ENCODE data around the gene CLCN7. TPM values are rescaled to one million over a fixed set of nuclear protein-coding genes. Genes with fewer than 3 reads are reported as not detected.

CLCN7 gene
- total and polyA plus RNA-seq, 2 donors (not counting 3 experiments of a cell fraction or from before 2014, with no cell fraction given): 59.8 to 94.9 TPM

DNA sequence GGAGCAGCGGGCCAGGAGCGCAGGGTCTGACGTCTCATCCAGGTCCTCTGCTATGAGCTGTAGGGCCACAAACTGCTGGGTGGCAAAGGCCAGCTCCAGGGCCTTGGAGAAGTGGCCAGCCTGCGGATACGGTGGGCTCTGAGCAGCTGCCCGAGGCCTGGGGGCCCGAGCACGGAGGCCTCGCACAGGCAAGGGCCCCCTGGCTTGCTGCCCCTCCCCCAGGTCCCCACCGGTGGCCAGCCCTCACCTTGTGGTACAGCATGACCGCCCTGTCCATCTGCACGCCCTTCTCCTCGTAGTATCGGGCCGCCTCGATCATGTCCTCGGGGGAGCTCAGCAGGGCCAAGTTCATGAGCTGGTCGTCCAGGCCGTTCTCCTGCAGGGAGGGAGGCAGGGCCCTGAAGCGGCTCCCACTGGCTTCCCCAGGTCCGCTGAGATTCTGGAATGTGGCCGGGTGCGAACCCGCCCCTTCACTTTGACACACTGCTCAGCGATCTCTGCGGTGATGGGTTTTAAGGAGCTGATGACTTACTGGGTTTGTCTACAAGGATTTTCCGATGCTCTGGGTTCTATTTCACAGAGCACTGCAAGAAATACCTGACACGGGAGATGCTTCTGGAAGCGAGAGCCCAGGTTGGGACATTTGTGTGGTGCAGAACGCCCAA, 48.9 kb upstream of the CLCN7 start:
- TF ChIP-seq, protein P1, sequence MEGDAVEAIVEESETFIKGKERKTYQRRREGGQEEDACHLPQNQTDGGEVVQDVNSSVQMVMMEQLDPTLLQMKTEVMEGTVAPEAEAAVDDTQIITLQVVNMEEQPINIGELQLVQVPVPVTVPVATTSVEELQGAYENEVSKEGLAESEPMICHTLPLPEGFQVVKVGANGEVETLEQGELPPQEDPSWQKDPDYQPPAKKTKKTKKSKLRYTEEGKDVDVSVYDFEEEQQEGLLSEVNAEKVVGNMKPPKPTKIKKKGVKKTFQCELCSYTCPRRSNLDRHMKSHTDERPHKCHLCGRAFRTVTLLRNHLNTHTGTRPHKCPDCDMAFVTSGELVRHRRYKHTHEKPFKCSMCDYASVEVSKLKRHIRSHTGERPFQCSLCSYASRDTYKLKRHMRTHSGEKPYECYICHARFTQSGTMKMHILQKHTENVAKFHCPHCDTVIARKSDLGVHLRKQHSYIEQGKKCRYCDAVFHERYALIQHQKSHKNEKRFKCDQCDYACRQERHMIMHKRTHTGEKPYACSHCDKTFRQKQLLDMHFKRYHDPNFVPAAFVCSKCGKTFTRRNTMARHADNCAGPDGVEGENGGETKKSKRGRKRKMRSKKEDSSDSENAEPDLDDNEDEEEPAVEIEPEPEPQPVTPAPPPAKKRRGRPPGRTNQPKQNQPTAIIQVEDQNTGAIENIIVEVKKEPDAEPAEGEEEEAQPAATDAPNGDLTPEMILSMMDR (IDR thresholded peaks at IDR 0.05; ENCODE audit: extremely low read depth in 1 of 2, insufficient read depth in 1 of 2, low read depth in 1 of 2, low read length in 2 of 2): no peak
- TF ChIP-seq JUN (IDR thresholded peaks at IDR 0.05; ENCODE audit: borderline replicate concordance, insufficient read depth, insufficient read length, low read depth): no peak
- TF ChIP-seq GATA2 (IDR thresholded peaks at IDR 0.05; ENCODE audit: insufficient read depth, insufficient read length, low read depth, low read length): no peak
- no peak for TF ChIP-seq MYC (IDR thresholded peaks at IDR 0.05; ENCODE audit: low read depth, low read length)
- TF ChIP-seq EZH2 (IDR thresholded peaks at IDR 0.05; ENCODE audit: borderline replicate concordance, low read depth, low read length, severe bottlenecking): no peak
- TF ChIP-seq POLR2AphosphoS5 (IDR thresholded peaks at IDR 0.05; ENCODE audit: insufficient read depth, low read depth, low read length): no peak
- TF ChIP-seq POLR2A (IDR thresholded peaks at IDR 0.05; ENCODE audit: low read depth, low read length): no peak
- TF ChIP-seq, protein P2, sequence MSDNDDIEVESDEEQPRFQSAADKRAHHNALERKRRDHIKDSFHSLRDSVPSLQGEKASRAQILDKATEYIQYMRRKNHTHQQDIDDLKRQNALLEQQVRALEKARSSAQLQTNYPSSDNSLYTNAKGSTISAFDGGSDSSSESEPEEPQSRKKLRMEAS (IDR thresholded peaks at IDR 0.05; ENCODE audit: insufficient read depth, insufficient read length): no peak
- no peak for TF ChIP-seq FOS (IDR thresholded peaks at IDR 0.05; ENCODE audit: borderline replicate concordance, insufficient read depth, low read length)
- intact Hi-C loops (cut with micrococcal nuclease): no loop called here
- no peaks in the 10 kb centered on the region for H3K79me2 ChIP-seq (ENCODE audit: control insufficient read depth, insufficient read depth, low read length)
- H2AFZ ChIP-seq (ENCODE audit: low read depth, low read length): no peak overlapping the region
- H3K4me1 ChIP-seq (ENCODE audit: control insufficient read depth, extremely low read depth, insufficient read depth, low read length): peaks cover 14% of the 10 kb centered on the region
- no peaks in the 10 kb centered on the region for H3K9me3 ChIP-seq (replicated peaks; ENCODE audit: control insufficient read depth, insufficient read depth, low read length)
- dilution Hi-C loops (cut with MboI; ENCODE audit: extremely low pct_ligation_motif_present, low sequenced_read_pairs): no loop called here
- CTCF ChIA-PET: interaction anchor here (1.5 to 3.7 kb wide), 2 partner anchors 11 to 15 kb away, joined by 4 to 12 read pairs; no protein-coding TSS in a partner anchor
- no peak overlapping the region for H3K9ac ChIP-seq (replicated peaks; ENCODE audit: extremely low read depth, insufficient read depth, low read length)
- H3K4me2 ChIP-seq (ENCODE audit: insufficient read depth, low read length): no peak overlapping the region
- H3K9me1 ChIP-seq (replicated peaks; ENCODE audit: control insufficient read depth, extremely low read depth, insufficient read depth, low read length): no peaks in the 10 kb centered on the region
- no peak overlapping the region for H3K27ac ChIP-seq (ENCODE audit: insufficient read depth, low read depth, low read length)
- DNase-seq (ENCODE audit: low read depth, low spot score): no peak
- FAIRE-seq: no peak
- H3K27me3 ChIP-seq (ENCODE audit: control insufficient read depth in 2 of 2, insufficient read depth in 2 of 2, low read length in 2 of 2): no peaks in the 10 kb centered on the region
- POLR2A ChIA-PET: no interaction called here
- no peaks in the 10 kb centered on the region for H3K36me3 ChIP-seq (ENCODE audit: control insufficient read depth in 2 of 2, extremely low read depth in 1 of 2, insufficient read depth in 2 of 2, low read length in 2 of 2)
- no peak overlapping the region for H3K4me3 ChIP-seq (replicated peaks in 1 of 3; ENCODE audit: insufficient read depth in 1 of 3, low read depth in 1 of 3, low read length in 3 of 3)
- no TSS peak for BruUV-seq (replicated peaks)
- no peaks in the 10 kb centered on the region for H4K20me1 ChIP-seq (replicated peaks; ENCODE audit: control insufficient read depth, extremely low read depth, insufficient read depth, low read length)
